ENCODE data around the gene SDK1. TPM values are rescaled to one million over a fixed set of nuclear protein-coding genes. Genes with fewer than 3 reads are reported as not detected.

Gene SDK1
- total RNA-seq, 2 experiments from 2014 or later: 0.19 to 0.36 TPM

DNA sequence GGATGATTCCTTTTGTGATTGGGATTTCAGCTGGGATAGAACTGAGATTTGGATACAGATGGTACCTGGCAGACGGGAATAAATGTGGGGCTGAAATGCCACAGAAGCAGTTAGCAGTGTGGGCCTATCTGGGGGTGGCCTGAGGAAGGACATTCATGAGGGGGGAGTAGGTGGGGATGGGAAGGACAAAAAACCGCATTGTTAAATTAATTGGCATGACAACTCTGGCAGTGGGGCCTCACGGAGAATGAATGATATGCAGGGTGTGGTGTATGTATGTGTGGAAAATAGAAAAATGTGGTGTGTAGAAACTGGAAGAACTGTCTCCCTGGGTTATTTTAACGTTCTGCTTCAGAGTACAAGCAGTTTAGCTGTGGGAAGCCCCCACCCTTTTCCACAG lies 17.8 kb downstream of the SDK1 start:
- H3K9me2 ChIP-seq (ENCODE audit: insufficient read depth, low read length): no peaks in the 10 kb centered on the region
- no peak overlapping the region for H2AFZ ChIP-seq (ENCODE audit: low read length)
- TF ChIP-seq EZH2phosphoT487 (IDR thresholded peaks at IDR 0.05; ENCODE audit: borderline replicate concordance, low read depth, low read length): no peak
- TF ChIP-seq, protein P1, sequence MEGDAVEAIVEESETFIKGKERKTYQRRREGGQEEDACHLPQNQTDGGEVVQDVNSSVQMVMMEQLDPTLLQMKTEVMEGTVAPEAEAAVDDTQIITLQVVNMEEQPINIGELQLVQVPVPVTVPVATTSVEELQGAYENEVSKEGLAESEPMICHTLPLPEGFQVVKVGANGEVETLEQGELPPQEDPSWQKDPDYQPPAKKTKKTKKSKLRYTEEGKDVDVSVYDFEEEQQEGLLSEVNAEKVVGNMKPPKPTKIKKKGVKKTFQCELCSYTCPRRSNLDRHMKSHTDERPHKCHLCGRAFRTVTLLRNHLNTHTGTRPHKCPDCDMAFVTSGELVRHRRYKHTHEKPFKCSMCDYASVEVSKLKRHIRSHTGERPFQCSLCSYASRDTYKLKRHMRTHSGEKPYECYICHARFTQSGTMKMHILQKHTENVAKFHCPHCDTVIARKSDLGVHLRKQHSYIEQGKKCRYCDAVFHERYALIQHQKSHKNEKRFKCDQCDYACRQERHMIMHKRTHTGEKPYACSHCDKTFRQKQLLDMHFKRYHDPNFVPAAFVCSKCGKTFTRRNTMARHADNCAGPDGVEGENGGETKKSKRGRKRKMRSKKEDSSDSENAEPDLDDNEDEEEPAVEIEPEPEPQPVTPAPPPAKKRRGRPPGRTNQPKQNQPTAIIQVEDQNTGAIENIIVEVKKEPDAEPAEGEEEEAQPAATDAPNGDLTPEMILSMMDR (conservative IDR thresholded peaks at IDR 0.05; ENCODE audit: low read length): no peak
- no peak overlapping the region for H3K4me2 ChIP-seq (ENCODE audit: low read length)
- CTCF ChIA-PET (ENCODE audit: unreplicated experiment): no interaction called here
- DNase-seq (ENCODE audit: low spot score): no peak
- intact Hi-C loops (cut with micrococcal nuclease; ENCODE audit: unreplicated experiment): no loop called here
- no peaks in the 10 kb centered on the region for H3K4me1 ChIP-seq (ENCODE audit: insufficient read depth, low read length, poor library complexity, severe bottlenecking)
- H3K4me3 ChIP-seq (ENCODE audit: low read depth, low read length, poor library complexity, severe bottlenecking): no peak overlapping the region
- H3K79me2 ChIP-seq (ENCODE audit: insufficient read depth, low read depth, low read length): no peaks in the 10 kb centered on the region
- no peaks in the 10 kb centered on the region for H3K36me3 ChIP-seq (ENCODE audit: insufficient read depth, low read length)
- H3K9me3 ChIP-seq (ENCODE audit: low read length): no peaks in the 10 kb centered on the region
- POLR2A ChIA-PET: no interaction called here
- H3K27ac ChIP-seq (ENCODE audit: low read depth, low read length, poor library complexity, severe bottlenecking): no peak overlapping the region
- H4K20me1 ChIP-seq (ENCODE audit: insufficient read depth, low read length): no peaks in the 10 kb centered on the region
- BruUV-seq (replicated peaks): no TSS peak

DNA sequence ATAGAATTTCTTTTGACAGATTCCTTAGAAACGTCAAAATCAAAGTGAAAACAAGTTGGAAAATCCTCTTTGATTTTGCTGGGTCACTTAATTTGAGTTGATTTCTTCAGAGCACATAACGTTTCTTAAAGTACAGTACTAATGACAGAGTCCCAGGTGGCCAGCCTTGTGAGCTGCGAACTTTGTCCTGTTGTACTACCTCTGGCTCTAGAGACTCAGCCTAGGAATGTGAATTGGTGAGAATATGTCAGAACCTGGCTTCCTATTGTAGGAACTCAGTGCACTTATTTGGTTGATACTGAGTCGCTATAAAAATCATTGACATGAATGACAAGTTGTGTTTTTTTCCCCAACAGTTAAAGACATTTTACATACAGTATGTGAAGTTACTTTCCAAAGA lies 20.2 kb downstream of the SDK1 start:
- intact Hi-C loops (cut with micrococcal nuclease; ENCODE audit: unreplicated experiment): no loop called here
- Histone ChIP-seq H3K4me1 (ENCODE audit: insufficient read depth, low read length, poor library complexity, severe bottlenecking) (no peaks in the 10 kb centered on the region), H4K20me1 (ENCODE audit: insufficient read depth, low read length) (no peaks in the 10 kb centered on the region), H2AFZ (ENCODE audit: low read length) (no peak overlapping the region), H3K4me3 (ENCODE audit: low read depth, low read length, poor library complexity, severe bottlenecking) (no peak overlapping the region), H3K27ac (ENCODE audit: low read depth, low read length, poor library complexity, severe bottlenecking) (no peak overlapping the region), H3K79me2 (ENCODE audit: insufficient read depth, low read depth, low read length) (no peaks in the 10 kb centered on the region), H3K36me3 (ENCODE audit: insufficient read depth, low read length) (no peaks in the 10 kb centered on the region), H3K9me3 (ENCODE audit: low read length) (no peaks in the 10 kb centered on the region), H3K4me2 (ENCODE audit: low read length) (no peak overlapping the region), H3K9me2 (ENCODE audit: insufficient read depth, low read length) (no peaks in the 10 kb centered on the region)
- no peak for DNase-seq (ENCODE audit: low spot score)
- ChIA-PET POLR2A (no interaction called here), CTCF (ENCODE audit: unreplicated experiment) (no interaction called here)
- no TSS peak for BruUV-seq (replicated peaks)
- TF ChIP-seq, protein P1 (conservative IDR thresholded peaks at IDR 0.05; ENCODE audit: low read length): no peak
- TF ChIP-seq EZH2phosphoT487 (IDR thresholded peaks at IDR 0.05; ENCODE audit: borderline replicate concordance, low read depth, low read length): no peak

DNA sequence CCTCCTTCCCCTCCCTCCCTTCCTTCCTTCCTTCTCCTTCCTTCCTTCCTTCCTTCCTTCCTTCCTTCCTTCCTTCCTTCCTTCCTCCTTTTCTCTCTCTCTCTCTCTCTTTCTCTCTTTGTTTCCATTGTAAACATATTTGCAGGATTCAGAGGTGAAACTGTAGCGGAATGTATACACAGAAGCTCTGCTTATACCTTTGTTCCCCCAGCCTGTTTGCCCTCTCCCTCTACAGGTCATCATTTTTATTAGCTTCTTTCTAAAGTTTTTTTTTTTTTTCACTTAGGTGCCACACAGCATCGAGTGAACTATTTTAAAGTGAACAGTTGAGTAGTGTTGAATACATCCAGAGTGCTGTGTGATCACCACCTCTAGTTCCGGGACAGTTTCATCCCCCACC lies 20.7 kb downstream of the SDK1 start:
- TF ChIP-seq, protein P1 (conservative IDR thresholded peaks at IDR 0.05; ENCODE audit: low read length): no peak
- no peak for TF ChIP-seq EZH2phosphoT487 (IDR thresholded peaks at IDR 0.05; ENCODE audit: borderline replicate concordance, low read depth, low read length)
- Histone ChIP-seq H3K9me3 (ENCODE audit: low read length) (no peaks in the 10 kb centered on the region), H3K36me3 (ENCODE audit: insufficient read depth, low read length) (no peaks in the 10 kb centered on the region), H3K4me2 (ENCODE audit: low read length) (no peak overlapping the region), H4K20me1 (ENCODE audit: insufficient read depth, low read length) (no peaks in the 10 kb centered on the region), H3K4me3 (ENCODE audit: low read depth, low read length, poor library complexity, severe bottlenecking) (no peak overlapping the region), H3K9me2 (ENCODE audit: insufficient read depth, low read length) (no peaks in the 10 kb centered on the region), H3K27ac (ENCODE audit: low read depth, low read length, poor library complexity, severe bottlenecking) (no peak overlapping the region), H3K79me2 (ENCODE audit: insufficient read depth, low read depth, low read length) (no peaks in the 10 kb centered on the region), H2AFZ (ENCODE audit: low read length) (no peak overlapping the region), H3K4me1 (ENCODE audit: insufficient read depth, low read length, poor library complexity, severe bottlenecking) (no peaks in the 10 kb centered on the region)
- ChIA-PET CTCF (ENCODE audit: unreplicated experiment) (no interaction called here), POLR2A (no interaction called here)
- no TSS peak for BruUV-seq (replicated peaks)
- no peak for DNase-seq (ENCODE audit: low spot score)
- intact Hi-C loops (cut with micrococcal nuclease; ENCODE audit: unreplicated experiment): no loop called here

Measured in OCI-LY7 (cell line).